ENCODE measurements around the gene FSTL5.

The FSTL5 gene

GRCh38 chr4:161936625-161937550, 226.9 kb downstream of the FSTL5 start:
- DNase-seq: no peak

- no peak for DNase-seq
These were observed 232.7 kb downstream of the FSTL5 start for GRCh38 chr4:161931089-161931488.

- no peak for DNase-seq
These were observed 233.8 kb downstream of the FSTL5 start for GRCh38 chr4:161929956-161930355.

GRCh38 chr4:161926033-161926828, 237.6 kb downstream of the FSTL5 start:
- DNase-seq: no peak

GRCh38 chr4:161920304-161921052, 243.3 kb downstream of the FSTL5 start:
- no peak for DNase-seq

- DNase-seq: no peak
These were observed 244.2 kb downstream of the FSTL5 start for GRCh38 chr4:161919442-161920220.

- DNase-seq: no peak
These were observed 247.8 kb downstream of the FSTL5 start for GRCh38 chr4:161916035-161916434.

- no peak for DNase-seq
These were observed 256.2 kb downstream of the FSTL5 start for GRCh38 chr4:161907590-161907955.

GRCh38 chr4:161906836-161907589, 256.8 kb downstream of the FSTL5 start:
- DNase-seq: no peak

- DNase-seq: no peak
These were observed 263.7 kb downstream of the FSTL5 start for GRCh38 chr4:161900110-161900509.

GRCh38 chr4:161894493-161895167, 269.2 kb downstream of the FSTL5 start:
- DNase-seq: no peak

GRCh38 chr4:161894014-161894413, 269.8 kb downstream of the FSTL5 start:
- DNase-seq: no peak

GRCh38 chr4:161893566-161893965, 270.2 kb downstream of the FSTL5 start:
- no peak for DNase-seq

- DNase-seq: no peak
These were observed 270.8 kb downstream of the FSTL5 start for GRCh38 chr4:161892951-161893350.

GRCh38 chr4:161883157-161883556, 280.6 kb downstream of the FSTL5 start:
- no peak for DNase-seq

- DNase-seq: no peak
These were observed 282.4 kb downstream of the FSTL5 start for GRCh38 chr4:161881370-161881769.

- DNase-seq: no peak
These were observed 294.3 kb downstream of the FSTL5 start for GRCh38 chr4:161869511-161869910.

- no peak for DNase-seq
These were observed 307.0 kb downstream of the FSTL5 start for GRCh38 chr4:161856711-161857326.

- no peak for DNase-seq
These were observed 313.2 kb downstream of the FSTL5 start for GRCh38 chr4:161850631-161851030.

GRCh38 chr4:161841759-161842158, 322.0 kb downstream of the FSTL5 start:
- no peak for DNase-seq

GRCh38 chr4:161829591-161829990, 334.2 kb downstream of the FSTL5 start:
- DNase-seq: peak; percentile 33
